OCI-LY7 (cell line): ENCODE data around the gene IKZF1.

Experiments
- EZH2phosphoT487 ChIP-seq: fragments of 200-600 bp; sonication (generic); IDR thresholded peaks from 2 replicates; pipeline ENCODE4 v1.6.1; 2018; ENCODE audit warnings: low read depth, borderline replicate concordance, mild to moderate bottlenecking, mixed run types, antibody characterized with exemption, low read length, moderate library complexity, mixed read lengths
- TF ChIP-seq, protein P1 (sequence below): fragments of 200-600 bp; sonication (generic); conservative IDR thresholded peaks from 2 replicates; pipeline ENCODE4 v1.5.1; 2014; ENCODE audit warnings: mild to moderate bottlenecking, antibody characterized with exemption, low read length, moderate library complexity, mixed read lengths

DNA sequence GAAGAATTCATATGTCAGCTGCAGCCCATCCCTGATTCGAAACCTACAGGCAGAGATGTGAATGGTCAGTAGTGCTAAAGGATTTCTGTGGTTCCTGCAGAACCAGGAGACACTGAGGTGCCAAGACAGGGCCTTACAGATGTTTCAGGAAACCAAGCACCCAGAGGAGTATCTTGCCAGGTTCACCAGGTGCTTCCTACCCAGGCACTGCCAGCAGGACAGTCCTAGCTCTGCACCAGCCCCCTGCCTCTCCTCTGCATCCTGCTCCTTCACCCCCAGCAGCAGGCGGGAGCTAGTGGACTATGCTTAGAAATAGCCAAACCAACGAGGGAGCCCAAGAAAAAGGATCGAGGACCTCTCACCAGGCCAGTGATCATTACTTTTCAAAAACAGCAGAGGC is 4.2 kb upstream of the IKZF1 start:
- TF ChIP-seq, protein P1, sequence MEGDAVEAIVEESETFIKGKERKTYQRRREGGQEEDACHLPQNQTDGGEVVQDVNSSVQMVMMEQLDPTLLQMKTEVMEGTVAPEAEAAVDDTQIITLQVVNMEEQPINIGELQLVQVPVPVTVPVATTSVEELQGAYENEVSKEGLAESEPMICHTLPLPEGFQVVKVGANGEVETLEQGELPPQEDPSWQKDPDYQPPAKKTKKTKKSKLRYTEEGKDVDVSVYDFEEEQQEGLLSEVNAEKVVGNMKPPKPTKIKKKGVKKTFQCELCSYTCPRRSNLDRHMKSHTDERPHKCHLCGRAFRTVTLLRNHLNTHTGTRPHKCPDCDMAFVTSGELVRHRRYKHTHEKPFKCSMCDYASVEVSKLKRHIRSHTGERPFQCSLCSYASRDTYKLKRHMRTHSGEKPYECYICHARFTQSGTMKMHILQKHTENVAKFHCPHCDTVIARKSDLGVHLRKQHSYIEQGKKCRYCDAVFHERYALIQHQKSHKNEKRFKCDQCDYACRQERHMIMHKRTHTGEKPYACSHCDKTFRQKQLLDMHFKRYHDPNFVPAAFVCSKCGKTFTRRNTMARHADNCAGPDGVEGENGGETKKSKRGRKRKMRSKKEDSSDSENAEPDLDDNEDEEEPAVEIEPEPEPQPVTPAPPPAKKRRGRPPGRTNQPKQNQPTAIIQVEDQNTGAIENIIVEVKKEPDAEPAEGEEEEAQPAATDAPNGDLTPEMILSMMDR: no peak
- no peak for TF ChIP-seq EZH2phosphoT487
